Gastroesophageal sphincter (tissue), 3 donors: ENCODE results near the gene TGFBR3.

ENCODE experiments used
- EP300 ChIP-seq: sonication (generic); formaldehyde crosslinking; IDR thresholded peaks from one replicate; pipeline ENCODE4 v1.6.1; 2017; ENCODE audit warnings: antibody characterized with exemption, mild to moderate bottlenecking
- POLR2A ChIP-seq, 2 donors: fragments of 450-650 bp; IDR thresholded peaks; one replicate each; pipeline ENCODE4 v1.6.1; 2017; ENCODE audit warnings: antibody characterized with exemption in 2 of 2, mild to moderate bottlenecking in 2 of 2, moderate library complexity in 1 of 2
- POLR2AphosphoS5 ChIP-seq: sonication (generic); formaldehyde crosslinking; IDR thresholded peaks from one replicate; pipeline ENCODE4 v1.6.1; 2017; ENCODE audit warnings: antibody characterized with exemption
- TF ChIP-seq, protein P1 (sequence below), 4 experiments: fragments of 200-600 bp in 2 of 4; fragments of 450-650 bp in 2 of 4; sonication (generic) in 1 of 4; IDR thresholded peaks; one replicate each; pipeline ENCODE4 v1.5.1; 2017 to 2019; ENCODE audit warnings: antibody characterized with exemption in 4 of 4, mild to moderate bottlenecking in 2 of 4, moderate library complexity in 2 of 4

DNA sequence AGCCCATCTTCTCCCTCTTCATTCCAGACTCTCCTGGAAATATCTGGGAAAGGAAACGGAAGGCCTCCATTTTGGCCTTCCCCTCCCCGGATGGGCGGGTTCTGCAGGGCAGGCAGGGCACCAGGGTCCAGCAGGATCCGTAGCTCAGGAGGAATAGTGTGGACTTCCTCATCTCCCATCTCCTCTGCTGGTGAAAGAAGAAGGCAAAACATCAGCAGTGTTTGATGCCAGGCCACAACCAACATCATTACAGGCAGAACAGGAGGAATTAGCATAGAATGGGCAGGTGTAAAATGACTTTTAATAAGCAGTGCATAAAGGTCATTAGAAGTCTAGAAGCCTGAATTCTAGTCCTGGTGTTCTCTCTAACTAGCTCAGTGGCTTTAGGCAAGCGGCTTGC is 165.9 kb downstream of the TGFBR3 start:
- TF ChIP-seq EP300 (no peak), POLR2AphosphoS5 (no peak), POLR2A (IDR thresholded peaks at IDR 0.05) (no peak)
- TF ChIP-seq, protein P1, sequence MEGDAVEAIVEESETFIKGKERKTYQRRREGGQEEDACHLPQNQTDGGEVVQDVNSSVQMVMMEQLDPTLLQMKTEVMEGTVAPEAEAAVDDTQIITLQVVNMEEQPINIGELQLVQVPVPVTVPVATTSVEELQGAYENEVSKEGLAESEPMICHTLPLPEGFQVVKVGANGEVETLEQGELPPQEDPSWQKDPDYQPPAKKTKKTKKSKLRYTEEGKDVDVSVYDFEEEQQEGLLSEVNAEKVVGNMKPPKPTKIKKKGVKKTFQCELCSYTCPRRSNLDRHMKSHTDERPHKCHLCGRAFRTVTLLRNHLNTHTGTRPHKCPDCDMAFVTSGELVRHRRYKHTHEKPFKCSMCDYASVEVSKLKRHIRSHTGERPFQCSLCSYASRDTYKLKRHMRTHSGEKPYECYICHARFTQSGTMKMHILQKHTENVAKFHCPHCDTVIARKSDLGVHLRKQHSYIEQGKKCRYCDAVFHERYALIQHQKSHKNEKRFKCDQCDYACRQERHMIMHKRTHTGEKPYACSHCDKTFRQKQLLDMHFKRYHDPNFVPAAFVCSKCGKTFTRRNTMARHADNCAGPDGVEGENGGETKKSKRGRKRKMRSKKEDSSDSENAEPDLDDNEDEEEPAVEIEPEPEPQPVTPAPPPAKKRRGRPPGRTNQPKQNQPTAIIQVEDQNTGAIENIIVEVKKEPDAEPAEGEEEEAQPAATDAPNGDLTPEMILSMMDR (IDR thresholded peaks at IDR 0.05) = no peak
